Measurements from ENCODE around the gene ZNF460. TPM values are rescaled to one million over a fixed set of nuclear protein-coding genes. Genes with fewer than 3 reads are reported as not detected.

The ZNF460 gene
- total and polyA plus RNA-seq, 2 of the 4 experiments (the other 2 are of a cell fraction), result 3.6 to 55.2 TPM

GRCh38 chr19:57327993-57328392 lies 47.7 kb downstream of the ZNF460 start:
- dilution Hi-C loops (cut with HindIII; ENCODE audit: low sequenced_read_pairs, unreplicated experiment) (no loop called here), in situ Hi-C loops (cut with MboI; ENCODE audit: low sequenced_read_pairs) (no loop called here), intact Hi-C loops (cut with micrococcal nuclease) (no loop called here)
- ChIA-PET CTCF (no interaction called here), POLR2A (ENCODE audit: unreplicated experiment) (no interaction called here)
- no peak for TF ChIP-seq USF2 (IDR thresholded peaks at IDR 0.05; ENCODE audit: low read depth, low read length)
- TF ChIP-seq BHLHE40 (IDR thresholded peaks at IDR 0.05; ENCODE audit: low read depth, low read length), result no peak
- no peak for TF ChIP-seq ELK1 (IDR thresholded peaks at IDR 0.05; ENCODE audit: borderline replicate concordance, low read depth, low read length)
- DNase-seq, result no peak
- Histone ChIP-seq H3K27ac (ENCODE audit: insufficient read depth, low read length) (no peak overlapping the region), H2BK5ac (ENCODE audit: low read depth, low read length, poor library complexity, severe bottlenecking) (no peak overlapping the region), H2BK20ac (ENCODE audit: low read depth, low read length) (no peak overlapping the region), H3K9ac (ENCODE audit: low read depth, low read length) (no peak overlapping the region), H3K79me1 (ENCODE audit: low read depth in 1 of 2, low read length in 2 of 2) (peaks cover 11 to 37% of the 10 kb centered on the region in 2 experiments), H3K18ac (ENCODE audit: low read depth, low read length) (no peak overlapping the region), H3K9me3 (ENCODE audit: control insufficient read depth, insufficient read depth, low read length) (peaks cover 5% of the 10 kb centered on the region; the same call in 1 of the 2 replicates), H3K4me2 (ENCODE audit: low read depth, low read length) (no peak overlapping the region), H3K4me3 (ENCODE audit: insufficient read depth, low read depth, low read length) (no peak overlapping the region), H3K14ac (replicated peaks; ENCODE audit: low read depth, low read length) (no peak overlapping the region), H2BK120ac (ENCODE audit: low read depth, low read length) (no peak overlapping the region), H4K8ac (ENCODE audit: low read depth in 2 of 2, low read length in 2 of 2) (no peak overlapping the region), H2AK9ac (replicated peaks; ENCODE audit: low read depth, low read length, poor library complexity) (no peak overlapping the region), H4K20me1 (ENCODE audit: insufficient read depth, low read length) (no peaks in the 10 kb centered on the region), H3K4ac (ENCODE audit: low read depth, low read length) (no peak overlapping the region), H4K5ac (ENCODE audit: low read depth, low read length) (no peak overlapping the region), H3K36me3 (ENCODE audit: control insufficient read depth, insufficient read depth, low read length) (peaks cover 47% of the 10 kb centered on the region), H2BK15ac (ENCODE audit: low read depth, low read length) (no peak overlapping the region), H3K27me3 (ENCODE audit: control insufficient read depth, insufficient read depth, low read length) (no peaks in the 10 kb centered on the region), H2AK5ac (ENCODE audit: low read depth, low read length) (no peak overlapping the region), H4K91ac (ENCODE audit: insufficient read depth, low read depth, low read length) (no peak overlapping the region), H3K56ac (ENCODE audit: extremely low read depth, insufficient read depth, low read length) (no peak overlapping the region), H2AFZ (replicated peaks; ENCODE audit: low read length, poor library complexity) (no peak overlapping the region), H3K4me1 (ENCODE audit: control insufficient read depth, insufficient read depth, low read length) (no peaks in the 10 kb centered on the region), H3K9me1 (ENCODE audit: insufficient read depth, low read length) (no peaks in the 10 kb centered on the region), H3K23ac (ENCODE audit: low read depth, low read length) (no peak overlapping the region)
- BruUV-seq (replicated peaks), result no TSS peak
- ATAC-seq (ENCODE audit: low read depth), result no peak
- WGBS, 2 experiments (ENCODE audit: extremely low coverage in 2 of 2, insufficient read length in 1 of 2), result no CpG with 5 or more reads among the region's 8 CpGs

All from IMR-90 (cell line).